ENCODE results near the gene MAN1A1.

Gene MAN1A1

GRCh38 chr6:119370080-119370479, 20.5 kb upstream of the MAN1A1 start:
- no peak for DNase-seq (ENCODE audit: low read depth in 1 of 2, low spot score in 1 of 2)

GRCh38 chr6:119368921-119369320, 19.4 kb upstream of the MAN1A1 start:
- TF ChIP-seq GABPA (IDR thresholded peaks at IDR 0.05; ENCODE audit: low read depth): no peak
- no peak for TF ChIP-seq SPI1 (IDR thresholded peaks at IDR 0.05; ENCODE audit: borderline replicate concordance, low read depth)
- TF ChIP-seq REST (IDR thresholded peaks at IDR 0.05; ENCODE audit: insufficient replicate concordance, low read depth): no peak
- TF ChIP-seq POLR2AphosphoS5 (IDR thresholded peaks at IDR 0.05; ENCODE audit: low read depth): no peak
- TF ChIP-seq, protein P1, sequence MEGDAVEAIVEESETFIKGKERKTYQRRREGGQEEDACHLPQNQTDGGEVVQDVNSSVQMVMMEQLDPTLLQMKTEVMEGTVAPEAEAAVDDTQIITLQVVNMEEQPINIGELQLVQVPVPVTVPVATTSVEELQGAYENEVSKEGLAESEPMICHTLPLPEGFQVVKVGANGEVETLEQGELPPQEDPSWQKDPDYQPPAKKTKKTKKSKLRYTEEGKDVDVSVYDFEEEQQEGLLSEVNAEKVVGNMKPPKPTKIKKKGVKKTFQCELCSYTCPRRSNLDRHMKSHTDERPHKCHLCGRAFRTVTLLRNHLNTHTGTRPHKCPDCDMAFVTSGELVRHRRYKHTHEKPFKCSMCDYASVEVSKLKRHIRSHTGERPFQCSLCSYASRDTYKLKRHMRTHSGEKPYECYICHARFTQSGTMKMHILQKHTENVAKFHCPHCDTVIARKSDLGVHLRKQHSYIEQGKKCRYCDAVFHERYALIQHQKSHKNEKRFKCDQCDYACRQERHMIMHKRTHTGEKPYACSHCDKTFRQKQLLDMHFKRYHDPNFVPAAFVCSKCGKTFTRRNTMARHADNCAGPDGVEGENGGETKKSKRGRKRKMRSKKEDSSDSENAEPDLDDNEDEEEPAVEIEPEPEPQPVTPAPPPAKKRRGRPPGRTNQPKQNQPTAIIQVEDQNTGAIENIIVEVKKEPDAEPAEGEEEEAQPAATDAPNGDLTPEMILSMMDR (IDR thresholded peaks at IDR 0.05; ENCODE audit: insufficient read depth, low read length): no peak
- no peak overlapping the region for H3K27ac ChIP-seq (replicated peaks)
- DNase-seq (ENCODE audit: low read depth in 1 of 2, low spot score in 1 of 2): no peak
- no peaks in the 10 kb centered on the region for H3K27me3 ChIP-seq (ENCODE audit: insufficient read depth, poor library complexity, severe bottlenecking)
- no peak overlapping the region for H3K4me3 ChIP-seq (replicated peaks; ENCODE audit: insufficient read depth, low read length)

More at GRCh38 chr6:119370080-119370479, 20.5 kb upstream of the MAN1A1 start:
- Histone ChIP-seq H3K27ac (replicated peaks) (no peak overlapping the region), H3K27me3 (ENCODE audit: insufficient read depth, poor library complexity, severe bottlenecking) (no peaks in the 10 kb centered on the region), H3K4me3 (replicated peaks; ENCODE audit: insufficient read depth, low read length) (no peak overlapping the region)
- no peak for TF ChIP-seq POLR2AphosphoS5 (IDR thresholded peaks at IDR 0.05; ENCODE audit: low read depth)
- TF ChIP-seq SPI1 (IDR thresholded peaks at IDR 0.05; ENCODE audit: borderline replicate concordance, low read depth): no peak
- no peak for TF ChIP-seq REST (IDR thresholded peaks at IDR 0.05; ENCODE audit: insufficient replicate concordance, low read depth)
- TF ChIP-seq, protein P1 (IDR thresholded peaks at IDR 0.05; ENCODE audit: insufficient read depth, low read length): no peak
- no peak for TF ChIP-seq GABPA (IDR thresholded peaks at IDR 0.05; ENCODE audit: low read depth)

DNA sequence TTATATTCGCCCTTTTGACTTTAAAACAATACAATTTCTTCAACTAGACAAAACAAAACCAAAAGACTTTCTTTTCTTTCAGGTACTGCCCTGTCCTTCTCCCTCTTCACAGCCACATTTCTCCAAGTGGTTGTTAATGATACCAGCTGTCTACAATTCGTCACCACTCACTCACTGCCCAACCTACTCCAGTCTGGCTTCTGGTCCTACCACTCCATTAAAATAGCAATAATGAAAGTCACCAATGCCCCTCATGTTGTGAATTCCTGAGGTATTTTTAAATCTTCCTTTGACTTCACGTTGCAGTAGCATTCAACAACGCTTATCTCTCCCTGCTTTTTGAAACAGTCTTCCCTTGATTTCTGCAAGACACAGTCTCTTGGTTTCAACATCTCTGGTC, 11.6 kb upstream of the MAN1A1 start:
- no peak overlapping the region for H3K27ac ChIP-seq (replicated peaks)
- no peaks in the 10 kb centered on the region for H3K27me3 ChIP-seq (ENCODE audit: insufficient read depth, poor library complexity, severe bottlenecking)
- no peak for TF ChIP-seq GABPA (IDR thresholded peaks at IDR 0.05; ENCODE audit: low read depth)
- TF ChIP-seq POLR2AphosphoS5 (IDR thresholded peaks at IDR 0.05; ENCODE audit: low read depth): no peak
- no peak for TF ChIP-seq REST (IDR thresholded peaks at IDR 0.05; ENCODE audit: insufficient replicate concordance, low read depth)
- TF ChIP-seq, protein P1 (IDR thresholded peaks at IDR 0.05; ENCODE audit: insufficient read depth, low read length): no peak
- TF ChIP-seq SPI1 (IDR thresholded peaks at IDR 0.05; ENCODE audit: borderline replicate concordance, low read depth): no peak
- H3K4me3 ChIP-seq (replicated peaks; ENCODE audit: insufficient read depth, low read length): no peak overlapping the region
- no peak for DNase-seq (ENCODE audit: low read depth in 1 of 2, low spot score in 1 of 2)

Data from HL-60 (cell line).